Loucy (cell line): ENCODE data around the gene EBPL.

ENCODE experiments used
- H2AFZ ChIP-seq: fragments of 200-600 bp; sonication (generic); 2 replicates; pipeline ENCODE4 v1.6.0; 2016; ENCODE audit warnings: antibody characterized with exemption, mild to moderate bottlenecking, low read length, moderate library complexity
- H3F3A ChIP-seq: fragments of 200-600 bp; 2 replicates; pipeline ENCODE4 v1.6.0; 2016; ENCODE audit warnings: antibody characterized with exemption, low read depth, mild to moderate bottlenecking
- H3K27me3 ChIP-seq: fragments of 200-600 bp; sonication (generic); 2 replicates; pipeline ENCODE4 v1.6.1; 2014; ENCODE audit warnings: low read length, mild to moderate bottlenecking; ENCODE audit not compliant: insufficient read depth, poor library complexity, severe bottlenecking
- H3K36me3 ChIP-seq: fragments of 200-600 bp; sonication (generic); 2 replicates; pipeline ENCODE4 v1.6.1; 2016; ENCODE audit warnings: low read length; ENCODE audit not compliant: insufficient read depth
- H3K4me1 ChIP-seq: fragments of 200-600 bp; sonication (generic); 2 replicates; pipeline ENCODE4 v1.5.1; 2014; ENCODE audit warnings: low read length, mild to moderate bottlenecking; ENCODE audit not compliant: insufficient read depth, poor library complexity, severe bottlenecking
- H3K4me2 ChIP-seq: fragments of 200-600 bp; sonication (generic); 2 replicates; pipeline ENCODE4 v1.6.0; 2014; ENCODE audit warnings: antibody characterized with exemption, low read length, low read depth, mild to moderate bottlenecking; ENCODE audit not compliant: poor library complexity, severe bottlenecking
- H3K4me3 ChIP-seq: fragments of 200-600 bp; sonication (generic); 2 replicates; pipeline ENCODE4 v1.5.1; 2014; ENCODE audit warnings: low read length, mild to moderate bottlenecking, mixed read lengths; ENCODE audit not compliant: poor library complexity, severe bottlenecking
- H3K79me2 ChIP-seq: fragments of 200-600 bp; sonication (generic); 2 replicates; pipeline ENCODE4 v1.6.1; 2014; ENCODE audit warnings: low read length; ENCODE audit not compliant: insufficient read depth
- H3K9ac ChIP-seq: fragments of 200-600 bp; sonication (generic); 2 replicates; pipeline ENCODE4 v1.6.0; 2014; ENCODE audit warnings: mild to moderate bottlenecking, low read depth, low read length, moderate library complexity; ENCODE audit not compliant: poor library complexity, severe bottlenecking
- H3K9me2 ChIP-seq: fragments of 200-600 bp; sonication (generic); replicated peaks from 2 replicates; pipeline ENCODE4 v1.6.1; 2016; ENCODE audit warnings: low read depth, low read length, mixed read lengths
- H3K9me3 ChIP-seq: fragments of 200-600 bp; sonication (generic); 2 replicates; pipeline ENCODE4 v1.6.1; 2014; ENCODE audit warnings: mild to moderate bottlenecking, antibody characterized with exemption, low read length, low read depth; ENCODE audit not compliant: insufficient read depth
- H4K20me1 ChIP-seq: fragments of 200-600 bp; sonication (generic); 2 replicates; pipeline ENCODE4 v1.6.0; 2014; ENCODE audit warnings: antibody characterized with exemption, low read length, mild to moderate bottlenecking; ENCODE audit not compliant: insufficient read depth, poor library complexity, severe bottlenecking
- EZH2phosphoT487 ChIP-seq: fragments of 200-600 bp; IDR thresholded peaks from 2 replicates; pipeline ENCODE4 v1.6.1; 2018; ENCODE audit warnings: antibody characterized with exemption, mild to moderate bottlenecking, moderate library complexity, borderline replicate concordance
- TF ChIP-seq, protein P1 (sequence below): fragments of 200-600 bp; sonication (generic); conservative IDR thresholded peaks from 2 replicates; pipeline ENCODE4 v1.5.1; 2014; ENCODE audit warnings: mild to moderate bottlenecking, antibody characterized with exemption, low read length

Gene EBPL

DNA sequence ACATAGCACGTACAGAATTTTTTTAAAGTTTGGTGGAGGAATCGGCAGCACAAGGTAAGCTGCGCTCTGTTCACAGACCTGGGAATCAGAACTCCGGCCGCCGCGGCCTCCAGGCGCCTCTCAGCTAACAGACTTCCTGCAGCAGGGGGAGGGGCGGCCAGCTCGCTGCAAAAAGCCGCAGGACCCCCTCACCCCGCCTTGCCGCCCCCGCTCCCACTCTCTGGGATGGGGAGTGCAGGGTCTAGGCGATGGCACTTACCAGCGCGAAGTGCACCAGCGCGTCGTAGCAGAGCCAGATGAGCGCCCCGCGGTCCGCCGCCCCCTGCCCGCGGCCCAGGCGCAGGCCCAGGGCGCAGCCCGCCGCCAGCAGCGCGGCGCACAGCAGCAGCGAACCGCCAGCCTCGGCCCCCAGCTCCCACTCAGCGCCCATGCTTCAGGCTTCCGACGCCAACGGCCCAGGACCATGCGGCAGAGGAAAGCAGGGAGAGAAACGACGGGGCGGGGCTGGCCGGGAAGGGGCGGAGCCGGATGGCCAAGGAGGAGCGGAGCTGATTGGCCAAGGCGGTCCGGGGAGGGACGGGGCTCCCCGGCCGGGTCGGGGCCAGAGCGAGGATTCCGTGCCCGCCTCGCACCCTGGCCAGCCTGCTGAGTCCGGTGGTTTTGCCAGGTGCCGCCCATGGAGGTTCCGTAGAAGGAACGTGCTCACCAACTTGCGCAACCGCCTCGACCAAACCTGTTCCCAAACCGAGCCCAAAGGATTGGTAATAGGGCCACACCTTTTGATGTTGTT, at the start of gene EBPL:
TSS of gene EBPL (minus strand) at position 492 of the 790 bp plus-strand sequence. CDS start at position 430, 62 bp downstream.
- Histone ChIP-seq H3K4me1 (peaks cover 62% of the 10 kb centered on the region), H3F3A (peaks cover 8% of the 10 kb centered on the region), H3K4me2 (peak within 1 kb of the TSS; percentile 92), H2AFZ (peak within 1 kb of the TSS; percentile 88), H3K4me3 (peak within 1 kb of the TSS; percentile 88), H3K27me3 (no peaks in the 10 kb centered on the region), H3K79me2 (peaks cover 46% of the 10 kb centered on the region), H3K36me3 (no peaks in the 10 kb centered on the region), H3K9me3 (no peaks in the 10 kb centered on the region), H3K9ac (peak within 1 kb of the TSS; percentile 86), H4K20me1 (peaks cover 29% of the 10 kb centered on the region), H3K9me2 (no peaks in the 10 kb centered on the region)
- TF ChIP-seq, protein P1, sequence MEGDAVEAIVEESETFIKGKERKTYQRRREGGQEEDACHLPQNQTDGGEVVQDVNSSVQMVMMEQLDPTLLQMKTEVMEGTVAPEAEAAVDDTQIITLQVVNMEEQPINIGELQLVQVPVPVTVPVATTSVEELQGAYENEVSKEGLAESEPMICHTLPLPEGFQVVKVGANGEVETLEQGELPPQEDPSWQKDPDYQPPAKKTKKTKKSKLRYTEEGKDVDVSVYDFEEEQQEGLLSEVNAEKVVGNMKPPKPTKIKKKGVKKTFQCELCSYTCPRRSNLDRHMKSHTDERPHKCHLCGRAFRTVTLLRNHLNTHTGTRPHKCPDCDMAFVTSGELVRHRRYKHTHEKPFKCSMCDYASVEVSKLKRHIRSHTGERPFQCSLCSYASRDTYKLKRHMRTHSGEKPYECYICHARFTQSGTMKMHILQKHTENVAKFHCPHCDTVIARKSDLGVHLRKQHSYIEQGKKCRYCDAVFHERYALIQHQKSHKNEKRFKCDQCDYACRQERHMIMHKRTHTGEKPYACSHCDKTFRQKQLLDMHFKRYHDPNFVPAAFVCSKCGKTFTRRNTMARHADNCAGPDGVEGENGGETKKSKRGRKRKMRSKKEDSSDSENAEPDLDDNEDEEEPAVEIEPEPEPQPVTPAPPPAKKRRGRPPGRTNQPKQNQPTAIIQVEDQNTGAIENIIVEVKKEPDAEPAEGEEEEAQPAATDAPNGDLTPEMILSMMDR, result no peak
- no peak for TF ChIP-seq EZH2phosphoT487

DNA sequence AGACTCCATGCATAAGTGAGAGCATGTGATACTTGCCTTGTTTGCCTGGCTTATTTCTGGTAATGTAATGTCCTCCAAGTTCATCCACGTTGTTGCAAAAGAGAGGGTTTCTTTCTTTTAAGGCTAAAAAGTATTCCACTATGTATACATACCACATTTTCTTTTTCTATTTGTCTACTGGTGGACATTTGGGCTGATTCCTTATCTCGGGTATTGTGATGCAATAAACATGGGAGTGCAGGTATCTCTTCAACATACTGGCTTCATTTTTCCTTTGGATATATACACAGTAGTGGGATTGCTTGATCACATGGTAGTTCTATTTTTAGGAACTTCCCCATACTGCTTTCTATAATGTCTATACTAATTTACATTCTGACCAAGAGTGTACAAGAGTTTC, 49.6 kb upstream of the EBPL start:
- Histone ChIP-seq H3K4me2 (no peak overlapping the region), H3K9ac (no peak overlapping the region), H3K79me2 (0 out of 2 replicates have a peak, but pooled peaks cover 8% of the 10 kb centered on the region), H3K9me2 (no peaks in the 10 kb centered on the region), H3F3A (no peaks in the 10 kb centered on the region), H3K9me3 (no peaks in the 10 kb centered on the region), H3K4me1 (no peaks in the 10 kb centered on the region), H4K20me1 (no peaks in the 10 kb centered on the region), H2AFZ (no peak overlapping the region), H3K36me3 (peaks cover 56% of the 10 kb centered on the region), H3K27me3 (no peaks in the 10 kb centered on the region), H3K4me3 (no peak overlapping the region)
- TF ChIP-seq, protein P1, result no peak
- TF ChIP-seq EZH2phosphoT487, result no peak

- H4K20me1 ChIP-seq, result no peaks in the 10 kb centered on the region
- no peaks in the 10 kb centered on the region for H3K9me2 ChIP-seq
- TF ChIP-seq EZH2phosphoT487, result no peak
- TF ChIP-seq, protein P1, result no peak
- H2AFZ ChIP-seq, result no peak overlapping the region
- H3K9ac ChIP-seq, result no peak overlapping the region
- no peaks in the 10 kb centered on the region for H3K27me3 ChIP-seq
- H3K36me3 ChIP-seq, result peaks cover 46% of the 10 kb centered on the region; the same call in 1 of the 2 replicates
- H3K4me3 ChIP-seq, result no peak overlapping the region
- H3F3A ChIP-seq, result no peaks in the 10 kb centered on the region
- 0 out of 2 replicates have a peak, but pooled peaks cover 8% of the 10 kb centered on the region for H3K79me2 ChIP-seq
- H3K4me1 ChIP-seq, result no peaks in the 10 kb centered on the region
- no peak overlapping the region for H3K4me2 ChIP-seq
- no peaks in the 10 kb centered on the region for H3K9me3 ChIP-seq
Observed at GRCh38 chr13:49739498-49740187, 48.4 kb upstream of the EBPL start.
